ENCODE measurements around the gene ASB1.

Gene ASB1

DNA sequence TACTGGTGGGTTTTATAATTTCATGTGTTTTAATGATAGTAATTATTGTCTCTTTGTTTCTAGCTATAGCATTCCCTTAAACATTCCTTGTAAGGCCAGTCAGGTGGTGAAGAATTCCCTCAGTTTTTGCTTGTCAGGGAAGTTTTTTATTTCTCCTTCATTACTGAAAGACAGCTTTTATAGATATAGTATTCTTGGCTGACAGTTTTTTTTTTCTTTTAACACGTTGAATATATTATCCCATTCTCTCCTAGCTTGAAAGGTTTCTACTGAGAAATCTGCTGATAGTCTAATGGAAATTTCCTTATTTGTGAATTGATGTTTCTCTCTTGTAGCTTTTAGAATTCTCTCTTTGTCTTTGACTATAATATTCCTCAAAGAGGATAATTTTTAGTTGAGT lies 46.8 kb downstream of the ASB1 start:
- DNase-seq, result no peak

DNA sequence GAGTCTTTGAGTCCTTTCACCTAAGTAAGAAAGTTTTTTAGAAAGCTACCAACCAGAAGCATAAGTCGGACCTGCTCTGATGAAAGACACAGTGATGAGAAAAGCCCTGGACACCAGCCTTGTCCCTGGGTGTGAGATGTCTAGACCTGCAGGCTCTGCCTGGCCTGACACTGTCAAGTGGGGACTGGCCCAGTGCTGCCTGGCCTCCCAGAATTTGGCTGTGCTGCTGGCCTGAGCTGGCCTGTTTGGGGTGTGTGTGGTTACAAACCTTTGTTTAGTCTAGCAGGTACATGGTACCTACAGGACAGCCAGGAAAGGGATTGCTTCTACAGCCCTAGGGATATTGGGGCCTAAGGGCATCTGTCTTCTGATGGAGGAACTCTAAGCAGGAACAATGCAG lies 48.3 kb downstream of the ASB1 start:
- no peak for DNase-seq

DNA sequence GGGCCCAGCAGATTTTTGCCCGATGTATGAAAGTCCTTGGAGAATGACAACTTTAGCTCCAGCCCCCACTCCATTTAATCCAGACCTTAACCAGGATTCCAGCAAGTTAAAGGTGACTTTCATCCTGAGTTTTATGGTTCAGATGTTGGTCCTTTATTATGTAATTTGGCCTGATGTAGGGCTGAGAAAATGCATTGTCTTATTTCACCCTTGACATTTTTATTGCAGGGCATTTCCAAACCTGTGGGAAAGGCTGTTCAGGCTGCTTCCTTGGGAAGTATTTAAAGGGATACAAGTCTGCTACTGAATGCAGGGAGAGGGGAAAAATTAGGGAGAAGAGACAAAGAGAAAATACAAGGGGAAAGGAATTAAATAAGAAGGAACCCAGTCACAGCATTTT lies 48.8 kb downstream of the ASB1 start:
- no peak for DNase-seq

DNA sequence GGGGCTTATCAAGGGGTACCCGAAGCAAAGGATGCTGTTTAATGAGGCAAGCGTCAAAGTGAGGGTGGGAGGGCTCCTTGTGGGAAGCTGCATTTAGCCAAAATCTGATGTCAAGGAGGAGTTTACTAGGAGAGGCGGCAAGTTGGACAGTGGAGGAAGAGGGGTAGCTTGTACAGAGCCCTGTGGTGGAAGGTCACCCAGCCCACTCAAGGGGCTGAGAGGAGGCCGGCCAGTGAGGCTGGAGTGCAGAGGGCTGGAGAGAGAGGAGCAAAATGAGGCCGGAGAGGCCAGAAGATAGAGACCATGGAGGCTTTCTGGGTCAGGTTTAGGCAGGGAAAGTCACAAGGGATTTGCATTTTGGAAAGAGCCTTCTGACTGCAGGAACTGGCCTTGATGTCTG lies 49.5 kb downstream of the ASB1 start:
- no peak for DNase-seq

DNA sequence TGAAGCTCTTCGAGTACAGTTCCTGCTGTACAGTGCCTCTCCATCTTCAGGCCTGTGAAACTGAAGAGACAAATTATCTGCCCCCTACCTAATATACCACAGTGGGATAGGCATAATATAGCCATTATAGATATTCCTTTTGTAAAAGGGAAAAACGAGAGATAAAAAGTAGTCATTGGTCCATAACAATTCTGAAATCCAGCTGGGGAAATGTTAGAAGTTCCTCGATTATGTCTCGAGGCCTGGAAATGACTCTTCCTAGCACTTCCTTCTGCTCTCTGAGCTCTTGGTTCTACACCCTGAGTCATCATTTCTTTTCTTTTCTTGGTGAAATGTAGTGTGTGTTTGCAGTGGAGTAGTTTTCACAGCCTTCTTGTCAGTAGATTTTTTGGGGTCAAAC lies 51.5 kb downstream of the ASB1 start:
- no peak for DNase-seq

DNA sequence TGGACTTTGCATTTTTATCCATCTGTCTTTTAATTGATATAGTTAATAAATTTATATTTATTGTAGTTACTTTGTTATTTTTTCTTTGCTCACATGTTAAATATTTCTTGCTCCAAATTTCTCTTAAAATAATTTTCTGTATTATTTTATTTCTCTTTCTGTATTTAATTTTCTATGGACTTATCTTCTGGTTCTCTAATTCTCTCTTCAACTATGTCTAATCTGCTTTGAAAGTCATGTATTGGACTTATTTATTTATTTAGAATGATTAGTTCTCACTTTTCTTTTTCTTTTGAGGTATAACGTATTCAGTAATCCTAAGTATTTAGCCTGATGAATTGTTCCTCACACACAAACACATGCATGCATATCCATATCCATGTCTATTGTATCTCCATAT lies 53.1 kb downstream of the ASB1 start:
- DNase-seq, result no peak

DNA sequence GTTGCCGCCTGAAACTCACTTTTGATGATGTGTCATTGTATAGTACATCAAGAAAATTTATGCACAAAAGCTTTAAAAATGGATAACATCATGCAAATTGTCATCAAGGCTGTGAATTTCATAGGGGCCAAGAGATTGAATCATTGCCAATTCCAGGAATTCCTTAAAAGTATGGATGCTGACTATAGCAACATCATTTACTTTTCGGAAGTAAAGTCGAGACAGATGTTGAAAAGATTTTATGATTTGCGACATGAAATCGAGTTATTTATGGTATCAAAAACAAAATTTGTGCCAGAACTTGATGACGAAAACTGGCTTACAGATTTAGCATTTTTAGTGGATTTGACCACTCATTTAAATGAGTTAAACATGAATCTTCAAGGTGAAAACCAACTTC lies 56.3 kb downstream of the ASB1 start:
- DNase-seq, result no peak

DNA sequence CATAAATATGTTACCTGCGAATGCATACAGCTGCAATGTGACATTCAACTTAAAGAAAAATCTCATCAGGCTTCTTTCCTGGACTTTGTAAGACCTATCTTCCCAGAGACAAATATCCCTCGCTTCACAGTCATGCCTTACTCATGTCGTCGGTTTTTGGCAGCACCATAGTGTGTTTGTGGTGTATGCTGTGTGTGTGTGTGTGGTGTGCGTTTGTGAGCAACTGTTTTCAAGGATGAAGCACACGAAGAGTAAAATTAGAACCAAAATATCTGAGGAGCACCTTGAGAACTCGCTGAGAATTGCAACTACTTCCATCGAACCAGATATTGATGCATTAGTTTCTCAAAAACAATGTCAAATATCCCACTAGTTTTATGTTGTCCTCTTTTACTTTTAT lies 56.9 kb downstream of the ASB1 start:
- no peak for DNase-seq

DNA sequence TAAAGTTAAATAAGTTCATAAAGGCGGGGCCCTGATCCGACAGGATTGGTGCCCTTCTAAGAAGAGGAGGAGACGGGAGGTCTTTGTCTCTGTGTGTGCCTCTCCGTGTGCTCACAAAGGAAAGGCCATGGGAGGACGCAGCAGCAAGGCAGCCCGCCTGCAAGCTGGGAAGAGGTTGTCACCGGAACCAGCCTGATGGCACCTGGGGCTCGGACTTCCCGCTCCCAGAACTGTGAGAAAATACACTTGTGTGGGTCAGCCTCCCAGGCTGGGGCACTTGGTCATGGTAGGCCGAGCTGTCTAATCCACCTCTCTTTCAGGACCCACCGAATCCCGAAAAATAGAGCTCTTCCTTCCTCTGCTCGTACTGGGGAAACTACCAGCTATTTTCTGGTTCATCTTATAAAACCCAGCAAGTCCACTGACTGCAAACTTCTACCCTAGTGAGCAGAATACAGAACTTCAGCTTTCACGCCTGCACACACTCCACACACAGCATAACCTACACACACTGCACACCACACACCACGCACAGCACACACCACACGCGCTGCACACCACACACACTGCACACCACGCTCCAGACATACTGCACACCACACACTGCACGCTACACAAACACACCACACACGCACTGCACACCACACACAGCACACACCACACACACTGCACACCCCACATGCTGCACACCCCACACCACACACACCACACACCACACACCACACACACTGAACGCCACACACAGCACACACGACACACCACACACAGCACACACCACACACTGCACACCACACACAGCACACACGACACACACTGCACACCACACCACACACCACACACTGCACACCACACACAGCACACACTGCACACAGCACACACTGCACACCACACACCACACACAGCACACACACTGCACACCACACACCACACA lies 58.1 kb downstream of the ASB1 start:
- no peak for DNase-seq

DNA sequence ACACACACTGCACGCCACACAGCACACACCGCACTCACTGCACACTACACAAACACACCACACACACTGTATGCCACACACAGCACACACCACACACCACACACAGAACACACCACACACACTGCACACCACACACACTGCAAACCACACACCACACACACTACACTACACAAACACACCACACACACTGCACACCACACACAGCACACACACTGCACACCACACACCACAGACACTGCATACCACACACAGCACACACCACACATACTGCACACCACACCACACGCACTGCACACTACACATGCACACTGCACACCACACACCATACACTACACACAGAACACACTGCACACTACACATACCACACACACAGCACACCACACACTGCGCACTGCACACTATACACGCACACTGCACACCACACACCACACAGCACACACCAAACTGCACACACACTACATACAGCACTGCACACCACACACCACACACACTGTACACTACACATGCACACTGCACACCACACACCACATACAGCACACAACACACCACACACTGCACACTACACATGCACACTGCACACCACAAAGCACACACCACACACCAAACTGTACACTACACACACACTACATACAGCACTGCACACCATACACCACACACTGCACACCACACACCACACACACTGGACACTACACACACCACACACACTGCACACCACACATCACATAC lies 59.6 kb downstream of the ASB1 start:
- DNase-seq, result no peak

DNA sequence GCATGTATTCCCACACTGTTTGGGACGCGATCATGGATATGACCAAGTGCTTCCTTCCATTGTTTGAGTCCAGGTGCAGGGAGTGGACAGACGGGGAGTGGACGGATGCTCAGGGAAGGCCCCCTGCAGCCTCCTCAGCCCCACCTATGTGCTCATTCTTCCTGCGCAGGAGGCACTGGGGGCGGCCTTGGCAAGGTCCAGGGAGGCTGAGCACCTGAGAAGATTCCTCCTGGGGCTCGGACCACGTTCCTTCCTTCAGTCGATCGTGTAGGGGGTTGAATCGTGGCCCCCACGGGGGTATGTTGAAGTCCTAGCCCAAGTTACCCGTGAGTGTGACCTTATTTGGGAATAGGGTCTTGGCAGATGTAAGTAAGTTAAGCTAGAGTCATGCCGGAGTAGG lies 60.4 kb downstream of the ASB1 start:
- DNase-seq, result no peak

DNA sequence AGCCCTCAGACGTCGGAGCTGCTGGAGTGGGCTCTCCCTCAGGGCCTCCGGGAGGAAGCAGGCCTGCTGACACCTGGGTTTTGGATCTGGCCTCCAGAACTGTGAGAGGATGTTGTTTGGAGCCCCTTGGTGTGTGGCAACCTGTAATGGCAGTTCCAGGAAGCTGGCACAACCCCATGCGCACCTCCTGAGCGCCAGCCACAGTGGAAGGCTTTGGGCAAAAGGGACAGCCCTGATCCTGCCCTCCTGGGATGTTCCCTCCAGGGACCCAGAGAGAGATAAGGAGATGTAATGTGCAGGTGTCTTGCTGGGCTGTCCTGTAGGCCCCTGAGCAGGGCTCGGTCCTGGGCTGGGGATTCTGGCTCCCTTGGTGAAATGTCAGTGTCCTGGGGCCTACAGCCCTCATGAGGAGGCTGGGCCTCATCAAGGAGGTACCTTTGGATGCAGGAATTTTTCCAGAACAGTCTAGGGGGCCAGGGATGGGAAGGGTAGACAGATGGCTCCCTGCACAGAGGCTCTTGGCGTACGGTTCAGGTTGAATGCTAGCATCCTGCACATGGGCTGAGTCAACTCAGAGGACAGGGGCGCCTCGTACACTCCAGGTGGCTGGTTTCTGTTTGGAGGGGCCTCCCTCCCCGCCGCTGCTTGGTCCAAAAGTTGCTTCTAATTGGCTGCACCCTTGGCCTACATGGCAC lies 61.1 kb downstream of the ASB1 start:
- DNase-seq, result no peak

DNA sequence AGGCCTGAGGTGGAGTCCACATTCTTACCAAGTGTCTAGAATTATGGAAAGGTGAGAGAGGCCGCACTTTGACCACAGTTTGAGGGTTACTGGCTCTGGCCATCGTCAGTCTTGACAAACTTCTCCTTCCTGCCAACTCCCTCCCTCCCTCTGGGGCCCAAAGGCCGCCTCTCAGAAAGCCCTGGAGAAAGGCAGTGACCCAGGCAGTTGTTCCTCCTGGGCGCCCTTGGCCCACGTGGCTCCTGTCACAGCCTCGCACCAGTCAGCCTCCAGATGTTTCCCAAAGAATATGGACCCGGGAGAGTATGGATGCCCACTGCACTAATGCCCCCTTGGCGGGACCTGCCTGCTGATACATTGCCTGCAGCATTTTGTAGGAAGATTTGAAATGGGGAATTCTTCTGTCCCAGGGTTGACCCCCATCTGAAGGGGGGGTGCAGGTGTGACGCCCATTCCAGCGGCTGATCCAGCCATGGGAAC lies 61.7 kb downstream of the ASB1 start:
- no peak for DNase-seq

DNA sequence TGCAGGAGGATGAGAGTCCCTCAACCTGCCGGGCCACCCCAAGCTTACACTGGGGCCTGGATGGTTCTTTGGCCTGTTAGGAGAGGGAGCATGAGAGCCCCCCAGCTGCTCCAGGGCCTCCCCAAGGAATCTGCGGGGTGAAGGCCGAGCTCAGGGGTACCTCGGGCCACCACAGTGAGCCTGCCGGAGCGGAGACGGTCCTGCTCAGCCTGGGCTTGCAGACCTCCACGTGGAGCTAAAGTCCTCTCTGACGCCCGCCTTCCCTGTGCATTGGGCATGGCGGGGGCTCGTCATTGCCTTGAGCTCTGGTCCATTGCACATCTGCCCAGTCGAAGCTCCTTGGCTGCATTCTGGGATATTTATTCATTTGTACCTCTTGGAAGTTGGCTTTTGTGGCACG lies 62.7 kb downstream of the ASB1 start:
- no peak for DNase-seq

DNA sequence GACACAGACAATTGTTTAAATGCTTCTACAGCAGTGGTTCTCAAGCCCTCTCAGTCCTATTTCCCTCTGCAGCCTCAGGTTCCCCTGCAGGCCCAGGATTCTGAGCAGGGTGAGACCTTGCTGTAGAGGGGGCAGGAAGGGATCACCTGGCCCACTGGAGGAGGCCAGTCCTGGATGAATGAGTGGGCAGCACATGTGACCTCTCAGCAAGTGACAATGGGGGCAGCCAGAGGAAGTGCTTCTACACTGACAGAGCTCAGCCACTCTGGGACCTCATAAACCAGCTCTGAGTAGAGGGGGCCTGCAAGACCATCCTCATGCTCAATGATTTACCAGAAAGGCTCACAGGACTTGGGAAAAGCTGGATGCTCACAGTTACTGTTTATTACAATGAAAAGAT lies 63.2 kb downstream of the ASB1 start:
- DNase-seq, result no peak

DNA sequence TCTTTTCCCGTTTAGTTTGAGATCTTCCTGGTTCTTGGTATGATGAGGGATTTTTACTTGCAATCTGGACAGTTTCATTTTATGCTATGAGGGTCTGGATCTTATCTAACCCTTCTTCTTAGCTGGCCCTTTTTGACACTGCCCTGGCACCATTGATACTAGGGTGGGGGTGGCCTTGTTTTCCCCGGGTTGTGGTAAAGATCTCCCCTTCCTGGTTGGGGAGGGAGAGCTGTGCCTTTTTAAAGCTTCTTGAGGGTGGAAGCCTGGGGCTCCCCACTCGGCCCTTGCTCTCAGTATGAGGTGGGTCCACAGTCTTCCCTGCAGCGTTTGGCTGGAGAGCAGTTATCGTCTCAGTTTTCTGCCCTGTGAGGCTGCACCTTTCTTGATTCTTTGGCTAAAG lies 66.1 kb downstream of the ASB1 start:
- DNase-seq, result no peak

DNA sequence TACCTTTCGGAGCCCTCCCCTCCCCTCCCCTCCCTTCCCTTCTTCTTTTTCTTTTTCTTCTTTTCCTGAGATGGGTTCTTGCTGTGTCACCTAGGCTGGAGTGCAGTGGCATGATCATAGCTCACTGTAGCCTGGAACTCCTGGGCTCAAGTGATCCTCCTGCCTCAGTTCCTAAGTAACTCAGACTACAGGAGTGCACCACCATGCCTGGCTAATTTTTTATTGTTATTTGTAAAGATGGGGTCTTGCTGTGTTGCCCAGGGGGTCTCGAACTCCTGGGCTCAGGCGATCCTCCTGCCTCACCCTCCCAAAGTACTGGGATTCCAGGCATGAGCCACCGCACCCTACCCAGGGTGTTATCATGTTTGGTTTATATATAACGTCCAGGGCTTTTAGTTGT lies 66.7 kb downstream of the ASB1 start:
- no peak for DNase-seq

DNA sequence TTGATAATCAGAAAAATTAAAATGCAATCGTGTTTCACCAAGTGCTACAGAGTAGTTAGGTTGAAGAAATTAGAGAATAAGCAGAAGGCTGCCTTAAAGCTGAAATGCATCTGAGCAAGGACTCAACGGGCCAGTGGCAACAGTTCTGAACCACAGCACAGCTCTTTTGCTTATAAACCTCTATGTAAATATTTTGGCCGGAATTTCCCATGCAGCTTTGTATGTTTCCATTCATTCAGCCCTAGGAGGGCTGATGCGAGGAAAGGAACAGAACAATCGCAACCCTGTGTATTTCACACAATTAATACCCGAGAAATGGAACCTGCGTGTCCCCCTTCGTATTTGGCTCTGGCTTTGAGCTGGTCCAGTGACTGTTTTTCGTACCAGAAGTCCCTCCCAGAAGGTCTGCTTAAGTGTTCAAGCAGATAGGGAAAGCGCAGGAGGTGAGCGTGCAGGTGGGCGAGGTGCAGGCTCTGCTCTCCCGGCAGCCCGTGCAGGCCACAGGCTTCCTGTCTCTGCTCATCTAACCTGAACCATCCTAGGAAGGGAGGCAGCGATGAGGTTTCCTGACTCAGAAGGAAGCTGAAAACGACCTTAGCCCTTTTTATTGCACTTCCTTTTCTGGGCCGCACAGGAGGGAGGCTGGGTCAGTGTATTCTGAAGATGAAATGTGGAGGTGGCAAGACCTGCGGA lies 67.3 kb downstream of the ASB1 start:
- no peak for DNase-seq

DNA sequence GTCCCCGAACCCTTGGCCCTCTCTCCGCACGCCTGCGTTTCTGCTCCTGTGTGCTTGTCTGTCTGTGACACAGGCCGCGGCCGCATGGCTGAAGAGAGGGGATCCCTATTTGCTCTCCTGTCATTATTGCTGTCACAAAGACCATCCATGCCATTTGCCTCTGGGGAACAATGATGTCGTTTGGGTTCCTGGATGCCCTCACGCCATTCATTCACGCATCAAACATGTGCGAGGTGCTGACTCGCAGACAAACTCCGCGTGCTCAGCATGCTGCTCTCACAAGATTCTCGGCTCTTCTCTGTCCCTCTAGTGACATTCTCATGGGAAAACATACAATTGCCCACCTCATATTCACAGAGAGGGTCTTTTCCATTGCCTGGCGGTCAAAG lies 67.8 kb downstream of the ASB1 start:
- DNase-seq, result no peak

DNA sequence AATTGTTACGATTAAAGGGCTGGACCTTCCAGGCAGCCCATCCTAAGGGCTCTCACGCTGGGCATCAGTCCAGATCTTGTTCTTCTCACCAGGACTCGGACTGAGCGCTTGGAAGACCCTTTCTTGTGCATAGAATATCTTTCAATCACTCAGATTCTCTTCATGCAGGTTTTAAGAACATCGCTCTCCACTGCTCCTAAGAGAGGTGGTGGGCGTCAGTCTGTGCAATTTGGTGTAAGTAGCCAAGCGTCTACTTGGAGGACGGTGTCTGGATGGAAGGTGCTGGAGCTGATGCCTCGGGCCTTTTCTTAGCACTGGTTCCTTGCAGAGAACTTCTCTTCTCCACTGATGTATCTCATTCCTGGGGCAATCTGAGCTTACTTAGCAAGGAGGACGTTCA lies 68.7 kb downstream of the ASB1 start:
- DNase-seq, result no peak

DNA sequence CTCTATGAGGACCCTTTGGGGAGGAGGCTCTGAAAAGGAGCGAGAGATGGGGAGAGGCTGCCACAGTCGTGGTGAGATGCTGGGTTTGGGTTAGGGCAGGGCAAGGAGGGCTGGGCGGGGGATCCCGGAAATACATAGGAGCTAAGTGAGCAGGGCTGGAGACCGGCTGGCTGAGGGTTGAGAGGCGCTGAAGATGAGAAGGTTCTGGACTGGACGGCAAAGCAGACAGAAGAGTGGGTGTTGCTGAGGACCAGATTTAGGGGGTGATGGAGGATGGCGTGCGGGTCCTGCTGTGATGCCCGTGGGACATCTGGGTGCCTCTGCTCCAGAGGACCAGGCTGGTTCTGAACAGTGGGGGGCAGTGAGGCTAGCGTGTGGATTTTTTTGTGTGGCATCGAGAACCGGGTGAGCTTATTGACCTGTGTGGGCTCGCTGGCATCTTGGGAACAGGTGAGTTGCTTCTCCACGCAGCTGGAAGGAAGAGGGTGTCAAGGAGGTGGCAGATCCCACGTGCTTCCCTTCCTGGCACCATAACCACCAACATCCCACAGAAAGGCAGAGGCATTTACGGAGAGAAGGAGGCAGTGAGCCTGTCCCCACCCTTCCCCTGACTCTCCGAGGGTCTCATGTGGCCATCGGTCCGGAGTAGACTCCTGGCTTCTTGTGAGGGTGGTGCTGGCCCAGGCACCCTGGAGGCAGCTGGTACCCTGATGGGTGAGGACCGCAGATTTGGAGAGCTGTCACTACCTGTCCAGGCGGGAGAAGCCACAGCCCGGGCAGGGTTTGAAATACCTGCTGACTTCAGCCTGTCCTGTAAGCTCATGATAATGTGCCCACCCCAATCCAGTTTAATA lies 70.3 kb downstream of the ASB1 start:
- DNase-seq, result no peak

DNA sequence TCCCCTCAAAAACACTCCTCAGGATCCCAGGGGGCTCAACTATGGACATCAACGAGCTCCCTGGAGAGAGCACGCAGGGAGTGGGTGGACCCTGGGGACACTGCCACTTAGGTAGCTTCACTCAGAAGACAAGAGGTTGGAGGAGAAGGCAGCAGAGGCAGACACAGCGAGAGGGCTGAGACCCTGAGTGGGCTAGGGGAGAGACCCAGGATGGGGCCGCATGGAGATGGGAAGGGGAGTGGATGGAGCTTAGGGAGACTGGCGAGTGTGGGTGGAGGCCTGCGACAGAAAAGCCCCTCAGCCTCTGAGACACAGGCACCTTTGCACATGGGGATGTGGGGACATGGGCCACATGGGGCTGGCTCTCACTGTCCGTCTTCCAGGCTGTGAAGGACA lies 70.9 kb downstream of the ASB1 start:
- peak; percentile 57 for DNase-seq
